H1 (cell line): Measurements from ENCODE around the gene RNF186. TPM values are rescaled to one million over a fixed set of nuclear protein-coding genes. Genes with fewer than 3 reads are reported as not detected.

ENCODE experiments used
- CTCF ChIA-PET: fragments of 300-600 bp; sonication (Branson Sonifier 250); formaldehyde crosslinking; loops from one replicate; lab custom pipeline; 2021; ENCODE audit not compliant: partially characterized antibody; lab: Charles Lee
- POLR2A ChIA-PET: fragments of 300-600 bp; sonication (Branson Sonifier 250); formaldehyde crosslinking; loops from one replicate; lab custom pipeline; 2021; ENCODE audit warnings: inconsistent platforms; ENCODE audit not compliant: partially characterized antibody; lab: Charles Lee
- DNase-seq, 2 experiments: peaks; one replicate each; pipeline versions ENCODE4 v3.0.0 to v3.0.0-alpha.2; 2010 to 2022; ENCODE audit warnings: low spot score in 2 of 2, low read depth in 1 of 2, mixed read lengths in 1 of 2
- FAIRE-seq: peaks from 2 replicates; lab custom pipeline; 2011; peaks lifted over from hg19 to GRCh38; lab: Jason Lieb, UNC
- H2AFZ ChIP-seq: 2 replicates; pipeline ENCODE4 v1.8.1; 2012; ENCODE audit warnings: low read length, inconsistent platforms
- H2AK5ac ChIP-seq: 2 replicates; pipeline ENCODE4 v1.6.1; 2013; ENCODE audit warnings: low read depth, low read length
- H2BK120ac ChIP-seq: replicated peaks from 2 replicates; pipeline ENCODE3; 2013; ENCODE audit warnings: low read depth, low read length, inconsistent platforms
- H2BK12ac ChIP-seq: 2 replicates; pipeline ENCODE4 v1.6.1; 2013; ENCODE audit warnings: low read depth, low read length
- H2BK15ac ChIP-seq: 2 replicates; pipeline ENCODE4 v1.6.1; 2013; ENCODE audit warnings: low read length
- H2BK20ac ChIP-seq: 2 replicates; pipeline ENCODE4 v1.6.1; 2013; ENCODE audit warnings: low read length
- H2BK5ac ChIP-seq: 2 replicates; pipeline ENCODE4 v1.6.1; 2013; ENCODE audit warnings: low read depth, low read length
- H3K14ac ChIP-seq: 2 replicates; pipeline ENCODE4 v1.6.1; 2013; ENCODE audit warnings: inconsistent platforms; ENCODE audit not compliant: insufficient read length
- H3K18ac ChIP-seq: 2 replicates; pipeline ENCODE4 v1.6.1; 2013; ENCODE audit warnings: low read length; ENCODE audit errors: extremely low read depth
- H3K23ac ChIP-seq: 2 replicates; pipeline ENCODE4 v1.6.1; 2013; ENCODE audit warnings: inconsistent platforms; ENCODE audit not compliant: insufficient read length
- H3K23me2 ChIP-seq: 2 replicates; pipeline ENCODE4 v1.6.1; 2013; ENCODE audit warnings: low read depth, low read length
- H3K27ac ChIP-seq: 2 replicates; pipeline ENCODE4 v1.6.1; 2011; ENCODE audit warnings: low read depth, low read length, inconsistent platforms
- H3K27me3 ChIP-seq, 4 experiments: replicated peaks in 1 of 4; 1 replicate in 1 of 4; 2 replicates in 3 of 4; pipeline versions ENCODE4 v1.6.1 to v1.8.1; 2011 to 2013; ENCODE audit warnings: low read length in 3 of 4, mild to moderate bottlenecking in 3 of 4, inconsistent platforms in 2 of 4, mixed read lengths in 2 of 4, moderate library complexity in 1 of 4; ENCODE audit not compliant: control insufficient read depth in 3 of 4, insufficient read depth in 3 of 4; ENCODE audit errors: extremely low read depth in 1 of 4
- H3K36me3 ChIP-seq, 4 experiments: 2 replicates each; pipeline versions ENCODE4 v1.6.1 to v1.8.1; 2011 to 2013; ENCODE audit warnings: mild to moderate bottlenecking in 4 of 4, low read length in 3 of 4, moderate library complexity in 2 of 4, control low read depth in 1 of 4, inconsistent platforms in 1 of 4; ENCODE audit not compliant: insufficient read depth in 4 of 4, control insufficient read depth in 2 of 4
- H3K4ac ChIP-seq: replicated peaks from 2 replicates; pipeline ENCODE3; 2013; ENCODE audit warnings: low read length, low read depth, mixed read lengths, inconsistent platforms; ENCODE audit not compliant: insufficient read length
- H3K4me1 ChIP-seq, 4 experiments: replicated peaks in 1 of 4; 1 replicate in 1 of 4; 2 replicates in 3 of 4; pipeline versions ENCODE4 v1.6.1 to v1.8.1; 2011 to 2013; ENCODE audit warnings: low read length in 3 of 4, inconsistent platforms in 2 of 4, mixed read lengths in 1 of 4; ENCODE audit not compliant: insufficient read depth in 4 of 4, control insufficient read depth in 3 of 4
- H3K4me2 ChIP-seq, 2 experiments: 2 replicates each; pipeline versions ENCODE4 v1.6.1 to v1.8.1; 2011 to 2013; ENCODE audit warnings: low read depth in 2 of 2, low read length in 2 of 2, control low read depth in 1 of 2, inconsistent platforms in 1 of 2, mild to moderate bottlenecking in 1 of 2; ENCODE audit not compliant: insufficient read depth in 1 of 2
- H3K4me3 ChIP-seq, 4 experiments: fragments of 200-600, 300-600 bp in 1 of 4; sonication (generic), shearing (Covaris generic), sonication (Bioruptor Twin) in 1 of 4; 2 replicates each; pipeline versions ENCODE4 v1.5.1 to v1.8.1; 2011 to 2016; ENCODE audit warnings: low read length in 4 of 4, low read depth in 3 of 4, control low read depth in 2 of 4, inconsistent platforms in 2 of 4, mild to moderate bottlenecking in 2 of 4, mixed read lengths in 1 of 4, moderate library complexity in 1 of 4; ENCODE audit not compliant: insufficient read depth in 2 of 4; ENCODE audit errors: extremely low read depth in 1 of 4
- H3K56ac ChIP-seq: replicated peaks from 2 replicates; pipeline ENCODE3; 2013; ENCODE audit warnings: low read depth, mild to moderate bottlenecking, mixed read lengths, low read length, inconsistent platforms; ENCODE audit not compliant: insufficient read length
- H3K79me1 ChIP-seq: 2 replicates; pipeline ENCODE4 v1.6.1; 2013; ENCODE audit warnings: low read depth, low read length, control low read depth
- H3K79me2 ChIP-seq, 2 experiments: 2 replicates each; pipeline versions ENCODE4 v1.6.1 to v1.8.1; 2012 to 2013; ENCODE audit warnings: low read length in 2 of 2, mild to moderate bottlenecking in 2 of 2, inconsistent platforms in 1 of 2; ENCODE audit not compliant: insufficient read depth in 2 of 2, control insufficient read depth in 1 of 2
- H3K9ac ChIP-seq, 4 experiments: replicated peaks in 1 of 4; 1 replicate in 1 of 4; 2 replicates in 3 of 4; pipeline versions ENCODE4 v1.6.1 to v1.8.1; 2011 to 2013; ENCODE audit warnings: low read depth in 3 of 4, low read length in 3 of 4, control low read depth in 2 of 4, mild to moderate bottlenecking in 2 of 4, moderate library complexity in 2 of 4, inconsistent platforms in 1 of 4; ENCODE audit errors: extremely low read depth in 1 of 4
- H3K9me3 ChIP-seq, 2 experiments: 2 replicates each; pipeline versions ENCODE4 v1.6.1 to v1.8.1; 2012 to 2013; ENCODE audit warnings: mild to moderate bottlenecking in 2 of 2, moderate library complexity in 2 of 2, control low read depth in 1 of 2, inconsistent platforms in 1 of 2, low read depth in 1 of 2, low read length in 1 of 2, mixed read lengths in 1 of 2; ENCODE audit not compliant: insufficient read depth in 2 of 2
- H4K20me1 ChIP-seq, 2 experiments: replicated peaks in 1 of 2; 2 replicates each; pipeline versions ENCODE3 to v1.8.1; 2011 to 2013; ENCODE audit warnings: inconsistent platforms in 2 of 2, low read length in 2 of 2, mild to moderate bottlenecking in 1 of 2; ENCODE audit not compliant: insufficient read depth in 2 of 2, control insufficient read depth in 1 of 2
- H4K5ac ChIP-seq: 2 replicates; pipeline ENCODE4 v1.6.1; 2013; ENCODE audit warnings: low read length, low read depth, mixed read lengths, inconsistent platforms; ENCODE audit not compliant: insufficient read length
- H4K8ac ChIP-seq: 2 replicates; pipeline ENCODE4 v1.8.0; 2013; ENCODE audit warnings: mild to moderate bottlenecking, moderate library complexity, low read length, inconsistent platforms; ENCODE audit not compliant: insufficient read depth; ENCODE audit errors: extremely low read depth
- H4K91ac ChIP-seq: replicated peaks from 2 replicates; pipeline ENCODE3; 2013; ENCODE audit warnings: low read length, mixed read lengths, inconsistent platforms; ENCODE audit not compliant: insufficient read length
- GABPA ChIP-seq: IDR thresholded peaks from 2 replicates; pipeline ENCODE4 v1.6.1; 2011; ENCODE audit warnings: mild to moderate bottlenecking, low read length, moderate library complexity, borderline replicate concordance; ENCODE audit not compliant: insufficient read depth
- HDAC2 ChIP-seq, 2 experiments: fragments of 300-600 bp in 1 of 2; sonication (generic) in 1 of 2; IDR thresholded peaks; 2 replicates each; pipeline ENCODE4 v1.6.1; 2011 to 2012; ENCODE audit warnings: low read depth in 2 of 2, low read length in 2 of 2, mild to moderate bottlenecking in 2 of 2, moderate library complexity in 2 of 2, borderline replicate concordance in 1 of 2, inconsistent platforms in 1 of 2
- WGBS, 2 experiments: shearing (Covaris generic) in 1 of 2; methylation state at CpG; one replicate each; pipeline versions ENCODE4 v1.1.6 to v1.1.7; 2013 to 2015; ENCODE audit warnings: low lambda C conversion rate in 2 of 2, mixed read lengths in 2 of 2, inconsistent platforms in 1 of 2, low coverage in 1 of 2, missing lambda C conversion rate in 1 of 2; ENCODE audit not compliant: insufficient replicate concordance in 2 of 2, insufficient coverage in 1 of 2, insufficient read length in 1 of 2; ENCODE audit errors: extremely low coverage in 1 of 2, missing lambda C conversion rate in 1 of 2; 5-methylcytosine and 5-hydroxymethylcytosine counted together
- polyA plus RNA-seq, 7 experiments: library from polyadenylated mRNA; depleted of rRNA in 3 of 7; stranded (reverse) in 5 of 7; unstranded in 2 of 7; fragments of >200 nt in 5 of 7; fragments of 200-250 nt in 2 of 7; gene quantifications; 1 replicate in 5 of 7; 2 replicates in 1 of 7; 4 replicates in 1 of 7; pipeline versions ENCODE4 v1.2.1 to v1.2.3, GENCODE V29; 2011 to 2013; ENCODE audit warnings: missing spikeins in 2 of 7, mixed read lengths in 2 of 7
- total RNA-seq: library from RNA; stranded (reverse); fragmentation: NEBNext Ultra II Directional; extraction: Animal tissue kit (Norgen Biotek cat#: 25700); gene quantifications from 2 replicates; pipeline ENCODE4 v1.2.1, GENCODE V29; 2021

Gene RNF186
- total and polyA plus RNA-seq, 2 of the 8 experiments (the other 6 are each of a cell fraction or from before 2014, with no cell fraction given), result not detected

DNA sequence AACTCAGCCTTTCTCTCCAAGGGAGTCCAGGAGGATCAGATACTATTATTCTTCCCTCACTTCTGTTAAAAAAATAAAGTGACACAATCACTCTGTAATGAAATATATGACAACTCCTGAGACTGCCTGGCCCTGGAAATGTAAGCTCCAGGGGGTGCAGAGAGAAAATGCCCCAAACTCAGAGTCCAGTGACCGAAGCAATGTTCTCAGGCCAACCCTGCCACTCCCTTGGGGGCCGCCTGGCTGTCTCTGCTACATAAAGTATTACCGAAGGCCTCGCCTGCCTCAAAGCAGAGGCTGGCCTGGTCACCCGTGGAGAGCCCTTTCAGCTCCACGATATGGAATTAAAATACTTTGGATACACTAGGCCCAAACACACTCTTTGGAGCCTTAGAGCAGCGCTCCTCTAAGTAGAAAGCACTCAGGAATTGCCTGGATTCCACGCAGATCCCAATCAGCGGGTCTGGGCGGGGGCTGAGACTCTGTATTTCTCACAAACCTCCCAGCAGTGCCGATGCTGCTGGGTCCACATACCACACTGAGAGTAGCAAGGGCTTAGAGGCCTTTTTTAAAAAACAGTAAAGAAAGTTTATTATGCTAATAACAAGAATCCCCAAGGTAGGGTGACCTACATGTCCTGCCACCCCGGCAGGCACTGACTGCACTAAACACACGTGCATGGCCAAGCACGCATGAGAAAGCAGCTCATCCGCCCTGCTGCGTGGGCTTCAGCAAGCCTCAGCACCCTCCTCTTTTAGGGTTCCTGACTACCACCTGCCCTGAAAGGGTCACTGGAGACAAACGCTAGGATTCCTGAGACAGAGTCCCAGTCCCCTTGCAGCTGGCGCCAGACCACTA, 46.5 kb downstream of the RNF186 start:
- no peak overlapping the region for H2AK5ac ChIP-seq
- no peaks in the 10 kb centered on the region for H3K79me1 ChIP-seq
- 0 out of 2 replicates have a peak overlapping the region, but pooled peaks have one; percentile 22 for H2AFZ ChIP-seq
- no peaks in the 10 kb centered on the region for H3K79me2 ChIP-seq
- H3K4me2 ChIP-seq, result peak overlapping the region in 1 of 2 experiments; percentile 39; a peak in 1 of 4 replicates
- no peak overlapping the region for H3K23ac ChIP-seq
- no peak for DNase-seq
- H3K4me3 ChIP-seq, result 0 out of 8 replicates have a peak overlapping the region, but pooled peaks of 1 of the 4 experiments have one; percentile 1
- no peaks in the 10 kb centered on the region for H3K27me3 ChIP-seq
- 74% methylated on average over 18 of the region's 18 CpGs; no CpG with 5 or more reads in 1 of the 2 experiments for WGBS, 2 experiments
- H3K9me3 ChIP-seq, result no peaks in the 10 kb centered on the region
- no peak overlapping the region for H4K91ac ChIP-seq
- H2BK120ac ChIP-seq, result no peak overlapping the region
- no peaks in the 10 kb centered on the region for H3K23me2 ChIP-seq
- H4K5ac ChIP-seq, result no peak overlapping the region
- TF ChIP-seq HDAC2 (IDR thresholded peaks at IDR 0.05; ENCODE audit: borderline replicate concordance in 1 of 2, low read depth in 2 of 2, low read length in 2 of 2) (no peak), GABPA (0 out of 2 replicates have a peak, but pooled peaks have one; percentile 14)
- TF ChIP-seq, all 59 proteins: peak for 1
- H3K4ac ChIP-seq, result no peak overlapping the region
- no peaks in the 10 kb centered on the region for H3K36me3 ChIP-seq
- H4K8ac ChIP-seq, result no peak overlapping the region; the same call in 1 of the 2 replicates
- no peaks in the 10 kb centered on the region for H4K20me1 ChIP-seq
- FAIRE-seq, result no peak
- no peak overlapping the region for H3K56ac ChIP-seq
- H3K27ac ChIP-seq, result no peak overlapping the region
- H2BK20ac ChIP-seq, result no peak overlapping the region
- H2BK12ac ChIP-seq, result no peak overlapping the region; the same call in 1 of the 2 replicates
- no peak overlapping the region for H2BK5ac ChIP-seq
- H3K14ac ChIP-seq, result no peak overlapping the region
- H3K9ac ChIP-seq, result no peak overlapping the region
- H3K18ac ChIP-seq, result no peak overlapping the region
- ChIA-PET POLR2A (no interaction called here), CTCF (interaction anchor here (1.1 to 9.2 kb wide), 4 partner anchors 9 to 99 kb away, joined by 3 to 74 read pairs (median 3); no protein-coding TSS in a partner anchor)
- H3K4me1 ChIP-seq, result peaks cover 6 to 19% (median 14%) of the 10 kb centered on the region in 4 experiments
- H2BK15ac ChIP-seq, result peak overlapping the region; percentile 31; the same call in 1 of the 2 replicates
